HPDE6-E6E7 (cell line): ENCODE data around the gene PPP6R1.
"Not testable (repeated sequence)": the region's sequence is repeated elsewhere in the genome, so short reads cannot be mapped to it uniquely, and the experiment has no call there.

Source experiments
- DNase-seq: peaks from one replicate; pipeline ENCODE4 v3.0.0; 2011; ENCODE audit warnings: missing footprints; ENCODE audit errors: extremely low spot score

PPP6R1 gene

GRCh38 chr19:55223291-55224037 is 35.4 kb downstream of the PPP6R1 start:
- no peak for DNase-seq

GRCh38 chr19:55220525-55220924 is 38.3 kb downstream of the PPP6R1 start:
- DNase-seq = no peak

GRCh38 chr19:55216461-55217198 is 42.2 kb downstream of the PPP6R1 start:
- peak; percentile 99 for DNase-seq

- no peak for DNase-seq
These were observed 45.3 kb downstream of the PPP6R1 start for GRCh38 chr19:55213547-55213946.

- DNase-seq = no peak
These were observed 46.4 kb downstream of the PPP6R1 start for GRCh38 chr19:55212447-55212846.

- peak; percentile 83 for DNase-seq
These were observed 48.9 kb downstream of the PPP6R1 start for GRCh38 chr19:55209693-55210472.

- DNase-seq = peak; percentile 39
These were observed 49.7 kb downstream of the PPP6R1 start, which contains the start of gene PTPRH for GRCh38 chr19:55208880-55209692. TSS of gene PTPRH (minus strand) at chr19:55209501. CDS start at chr19:55209433, 68 bp downstream.

GRCh38 chr19:55206664-55207500 is 51.9 kb downstream of the PPP6R1 start:
- DNase-seq = peak; percentile 99

GRCh38 chr19:55202199-55202598 is 56.6 kb downstream of the PPP6R1 start:
- DNase-seq = not testable (repeated sequence)

- DNase-seq = no peak
These were observed 59.1 kb downstream of the PPP6R1 start for GRCh38 chr19:55199620-55200204.

- DNase-seq = no peak
These were observed 60.2 kb downstream of the PPP6R1 start for GRCh38 chr19:55198651-55199050.

- no peak for DNase-seq
These were observed 61.3 kb downstream of the PPP6R1 start for GRCh38 chr19:55197528-55197927.

- no peak for DNase-seq
These were observed 62.0 kb downstream of the PPP6R1 start for GRCh38 chr19:55196803-55197202.

- DNase-seq = no peak
These were observed 65.3 kb downstream of the PPP6R1 start for GRCh38 chr19:55193481-55193880.

GRCh38 chr19:55189403-55189835 is 69.4 kb downstream of the PPP6R1 start:
- DNase-seq = peak; percentile 99

- DNase-seq = no peak
These were observed 70.2 kb downstream of the PPP6R1 start for GRCh38 chr19:55188625-55189024.

GRCh38 chr19:55186080-55186479 is 72.7 kb downstream of the PPP6R1 start:
- no peak for DNase-seq

GRCh38 chr19:55181740-55182139 is 77.1 kb downstream of the PPP6R1 start:
- DNase-seq = no peak
